D721Med (cell line): ENCODE data around the gene C10orf90.

Experiments
- DNase-seq: peaks from one replicate; pipeline ENCODE4 v3.0.0; 2011; ENCODE audit warnings: low spot score; ENCODE audit not compliant: insufficient read length
- FAIRE-seq: peaks from 2 replicates; lab custom pipeline; 2011; peaks lifted over from hg19 to GRCh38; lab: Jason Lieb, UNC
- CTCF ChIP-seq: IDR thresholded peaks from 2 replicates; pipeline ENCODE4 v1.5.1; 2012; ENCODE audit warnings: mild to moderate bottlenecking, control low read depth; ENCODE audit not compliant: insufficient read depth; ENCODE audit errors: missing control alignments

C10orf90 gene

GRCh38 chr10:126674741-126675515 is 4.4 kb upstream of the C10orf90 start:
- no peak for TF ChIP-seq CTCF
- FAIRE-seq = no peak

GRCh38 chr10:126673565-126673964 is 3.1 kb upstream of the C10orf90 start:
- no peak for FAIRE-seq
- DNase-seq = no peak
- no peak for TF ChIP-seq CTCF

More at GRCh38 chr10:126674741-126675515, 4.4 kb upstream of the C10orf90 start:
- DNase-seq = no peak

- no peak for FAIRE-seq
- TF ChIP-seq CTCF = no peak
- DNase-seq = no peak
Observed at GRCh38 chr10:126671402-126671975, 996 bp upstream of the C10orf90 start.

GRCh38 chr10:126670895-126671261 is 385 bp upstream of the C10orf90 start:
- no peak for FAIRE-seq
- DNase-seq = no peak

GRCh38 chr10:126669168-126669567 is 1.3 kb downstream of the C10orf90 start:
- FAIRE-seq (no peak), DNase-seq (no peak)
- no peak for TF ChIP-seq CTCF

More at GRCh38 chr10:126670895-126671261, 385 bp upstream of the C10orf90 start:
- no peak for TF ChIP-seq CTCF

- FAIRE-seq = no peak
- no peak for TF ChIP-seq CTCF
- no peak for DNase-seq
Observed at GRCh38 chr10:126668505-126668904, 2.0 kb downstream of the C10orf90 start.

GRCh38 chr10:126667568-126667967 is 2.9 kb downstream of the C10orf90 start:
- TF ChIP-seq CTCF = no peak
- DNase-seq = no peak
- no peak for FAIRE-seq
